ENCODE results near the gene ITGAL. TPM values are rescaled to one million over a fixed set of nuclear protein-coding genes. Genes with fewer than 3 reads are reported as not detected.

The ITGAL gene
- total and polyA plus RNA-seq, 2 of the 13 experiments (the other 11 are each of a cell fraction or from before 2014, with no cell fraction given): 0.86 to 1.2 TPM

- BruUV-seq (replicated peaks): no TSS peak
- no peak overlapping the region for H3K9ac ChIP-seq (ENCODE audit: insufficient read depth, low read depth, low read length)
- TF ChIP-seq NR2C2 (CRISPR knock-in tag; IDR thresholded peaks at IDR 0.05; ENCODE audit: borderline replicate concordance) (no peak), UBTF (CRISPR knock-in tag; IDR thresholded peaks at IDR 0.05) (no peak), CEBPG (CRISPR knock-in tag; IDR thresholded peaks at IDR 0.05) (no peak), ZBTB21 (CRISPR knock-in tag; IDR thresholded peaks at IDR 0.05) (no peak), MEF2D (CRISPR knock-in tag; IDR thresholded peaks at IDR 0.05) (no peak), REPIN1 (CRISPR knock-in tag; IDR thresholded peaks at IDR 0.05; ENCODE audit: borderline replicate concordance, low read depth) (no peak), ZNF770 (CRISPR knock-in tag; IDR thresholded peaks at IDR 0.05) (peak; percentile 55), SKIL (CRISPR knock-in tag; IDR thresholded peaks at IDR 0.05; ENCODE audit: borderline replicate concordance) (no peak), TCF7 (IDR thresholded peaks at IDR 0.05; ENCODE audit: low read depth) (no peak), ZNF687 (CRISPR knock-in tag; IDR thresholded peaks at IDR 0.05) (no peak), TBL1XR1 (IDR thresholded peaks at IDR 0.05; ENCODE audit: borderline replicate concordance, low read length, partially characterized antibody) (no peak)
Observed at GRCh38 chr16:30457743-30458560, 14.6 kb upstream of the ITGAL start.

More at GRCh38 chr16:30457743-30458560, 14.6 kb upstream of the ITGAL start:
- H3K79me2 ChIP-seq (ENCODE audit: insufficient read depth, low read length): no peaks in the 10 kb centered on the region
- in situ Hi-C loops (cut with HindIII; ENCODE audit: extremely low pct_ligation_motif_present, low pct_unique_long_range_greater_than_20kb): loop anchor here (5.0 kb wide), 1 partner anchor 59 kb away; no protein-coding TSS in a partner anchor
- peak overlapping the region; percentile 67 for H3K27ac ChIP-seq (ENCODE audit: extremely low read length, insufficient read depth, low read length)
- no peaks in the 10 kb centered on the region for H3K27me3 ChIP-seq (ENCODE audit: control insufficient read depth in 1 of 2, insufficient read depth in 2 of 2, low read length in 2 of 2)
- no peak for ATAC-seq
- H3K9me3 ChIP-seq (ENCODE audit: low read length): no peaks in the 10 kb centered on the region
- H4K20me1 ChIP-seq (ENCODE audit: insufficient read depth, low read length): no peaks in the 10 kb centered on the region
- H2AFZ ChIP-seq (ENCODE audit: low read length): no peak overlapping the region
- no peak overlapping the region for H3K4me3 ChIP-seq (replicated peaks in 1 of 3; ENCODE audit: insufficient read depth in 1 of 3, low read depth in 2 of 3, low read length in 3 of 3)
- POLR2A ChIA-PET: interaction anchor here (1.1 to 1.6 kb wide), 6 partner anchors 9 to 153 kb away, joined by 3 to 11 read pairs (median 4); partner anchors contain the start of genes SEPHS2 and ZNF689
- intact Hi-C loops (cut with micrococcal nuclease; ENCODE audit: unreplicated experiment): no loop called here
- WGBS (ENCODE audit: low lambda C conversion rate): 76% methylated on average over 16 of the region's 16 CpGs
- H3K4me1 ChIP-seq (ENCODE audit: insufficient read depth, low read length): peaks cover 71% of the 10 kb centered on the region
- peak overlapping the region; percentile 87 for H3K4me2 ChIP-seq (ENCODE audit: low read depth, low read length)
- no peaks in the 10 kb centered on the region for H3K36me3 ChIP-seq (replicated peaks in 1 of 2; ENCODE audit: control insufficient read depth in 1 of 2, insufficient read depth in 2 of 2, low read length in 2 of 2)
- DNase-seq (ENCODE audit: low spot score): no peak
- peak; percentile 37 for FAIRE-seq
- CTCF ChIA-PET (ENCODE audit: low intra/inter-chr PET ratio, low total read pairs): no interaction called here
